Astrocyte of the spinal cord (primary cell): Measurements from ENCODE around the gene VAMP8.

Experiments
- DNase-seq: peaks from one replicate; pipeline ENCODE4 v3.0.0; 2011; ENCODE audit warnings: low read depth, low spot score
- H3K4me3 ChIP-seq: 2 replicates; pipeline ENCODE4 v1.5.1; 2011; ENCODE audit warnings: low read depth, mild to moderate bottlenecking, low read length, moderate library complexity
- CTCF ChIP-seq: IDR thresholded peaks from 2 replicates; pipeline ENCODE4 v1.5.1; 2012; ENCODE audit warnings: low read depth, mild to moderate bottlenecking, low read length, inconsistent platforms
- in situ Hi-C: cut with HindIII; loops from 2 replicates; pipeline ENCODE4 v1.10.0; 2017; ENCODE audit warnings: low sequenced_read_pairs

VAMP8 gene

GRCh38 chr2:85534881-85535280, 42.5 kb upstream of the VAMP8 start:
- DNase-seq, result no peak
- TF ChIP-seq CTCF, result no peak
- H3K4me3 ChIP-seq, result no peak overlapping the region
- in situ Hi-C loops, result loop anchor here (25.0 kb wide), 1 partner anchor 123 kb away; the partner anchor contains the start of genes CAPG and SH2D6

GRCh38 chr2:85536479-85536878, 40.9 kb upstream of the VAMP8 start:
- no peak for TF ChIP-seq CTCF
- peak; percentile 75 for DNase-seq
- in situ Hi-C loops, result loop anchor here (25.0 kb wide), 1 partner anchor 124 kb away; the partner anchor contains the start of genes CAPG and SH2D6
- no peak overlapping the region for H3K4me3 ChIP-seq

GRCh38 chr2:85537600-85538506, 39.5 kb upstream of the VAMP8 start:
- no peak for TF ChIP-seq CTCF
- no peak for DNase-seq
- H3K4me3 ChIP-seq, result peak overlapping the region; percentile 64
- in situ Hi-C loops, result loop anchor here (25.0 kb wide), 1 partner anchor 126 kb away; the partner anchor contains the start of genes CAPG and SH2D6

- H3K4me3 ChIP-seq, result peak within 1 kb of the TSS; percentile 64
- peak; percentile 80 for TF ChIP-seq CTCF
- DNase-seq, result peak; percentile 95
- in situ Hi-C loops, result loop anchor here (25.0 kb wide), 1 partner anchor 126 kb away; the partner anchor contains the start of genes CAPG and SH2D6
Measured at GRCh38 chr2:85538507-85539360, 38.7 kb upstream of the VAMP8 start, which contains the start of gene MAT2A. TSS of gene MAT2A (plus strand) at chr2:85539168. CDS start at chr2:85539288, 120 bp downstream.

GRCh38 chr2:85539361-85540132, 37.8 kb upstream of the VAMP8 start:
- in situ Hi-C loops, result loop anchor here (25.0 kb wide), 1 partner anchor 127 kb away; the partner anchor contains the start of genes CAPG and SH2D6
- peak; percentile 73 for DNase-seq
- peak overlapping the region; percentile 64 for H3K4me3 ChIP-seq
- no peak for TF ChIP-seq CTCF
